ENCODE data around the gene UHRF1.
"Not testable (repeated sequence)": the region's sequence is repeated elsewhere in the genome, so short reads cannot be mapped to it uniquely, and the experiment has no call there.

UHRF1 gene

DNA sequence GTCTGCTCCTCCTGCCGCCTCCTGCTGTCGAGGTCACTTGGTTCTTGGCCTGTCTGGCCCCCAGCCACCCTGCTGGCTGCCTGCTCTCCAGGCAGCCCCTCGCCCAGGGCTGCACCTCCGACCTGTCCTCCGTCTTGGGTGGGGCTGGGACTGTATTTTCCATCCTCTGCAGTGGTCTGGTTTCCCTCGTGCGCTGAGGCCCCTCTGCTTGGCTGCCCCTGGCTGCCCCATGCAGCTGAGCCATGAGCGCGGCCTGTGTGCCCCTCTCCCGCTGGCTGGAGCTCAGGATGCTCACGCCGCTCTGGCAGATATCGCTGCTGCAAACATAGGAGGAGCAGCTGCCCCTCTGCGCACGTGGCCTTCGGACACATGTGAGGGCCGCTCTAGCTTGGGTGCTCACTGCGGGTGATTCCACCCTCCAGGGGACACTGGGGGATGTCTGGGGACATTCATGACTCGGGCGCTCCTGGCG lies 14.0 kb downstream of the UHRF1 start:
- in situ Hi-C loops (cut with MboI; ENCODE audit: low pct_unique_long_range_greater_than_20kb, low sequenced_read_pairs) = no loop called here
- DNase-seq = no peak

DNA sequence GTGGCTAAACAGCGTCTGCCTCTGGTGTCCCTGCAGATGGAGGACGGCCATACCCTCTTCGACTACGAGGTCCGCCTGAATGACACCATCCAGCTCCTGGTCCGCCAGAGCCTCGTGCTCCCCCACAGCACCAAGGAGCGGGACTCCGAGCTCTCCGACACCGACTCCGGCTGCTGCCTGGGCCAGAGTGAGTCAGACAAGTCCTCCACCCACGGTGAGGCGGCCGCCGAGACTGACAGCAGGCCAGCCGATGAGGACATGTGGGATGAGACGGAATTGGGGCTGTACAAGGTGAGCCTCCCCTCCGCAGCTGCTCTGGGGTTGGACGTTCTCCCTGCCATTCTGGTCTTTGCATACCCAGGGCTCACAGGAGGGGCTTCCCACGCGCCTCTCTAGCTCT lies 19.9 kb downstream of the UHRF1 start:
- in situ Hi-C loops (cut with MboI; ENCODE audit: low pct_unique_long_range_greater_than_20kb, low sequenced_read_pairs) = no loop called here
- DNase-seq = no peak

DNA sequence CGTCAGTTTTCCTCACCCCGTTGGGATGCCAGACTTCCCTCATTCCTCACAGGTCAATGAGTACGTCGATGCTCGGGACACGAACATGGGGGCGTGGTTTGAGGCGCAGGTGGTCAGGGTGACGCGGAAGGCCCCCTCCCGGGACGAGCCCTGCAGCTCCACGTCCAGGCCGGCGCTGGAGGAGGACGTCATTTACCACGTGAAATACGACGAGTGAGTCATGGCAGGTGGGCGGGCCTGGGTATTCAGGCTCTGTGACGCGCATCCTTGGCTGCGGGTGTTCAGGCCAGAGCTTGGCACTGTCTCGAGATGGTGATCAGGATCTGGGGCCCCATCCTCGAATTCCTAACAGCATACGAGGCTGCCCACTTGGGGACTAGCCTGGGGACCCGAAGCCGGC lies 21.4 kb downstream of the UHRF1 start:
- DNase-seq = no peak
- in situ Hi-C loops (cut with MboI; ENCODE audit: low pct_unique_long_range_greater_than_20kb, low sequenced_read_pairs) = no loop called here

DNA sequence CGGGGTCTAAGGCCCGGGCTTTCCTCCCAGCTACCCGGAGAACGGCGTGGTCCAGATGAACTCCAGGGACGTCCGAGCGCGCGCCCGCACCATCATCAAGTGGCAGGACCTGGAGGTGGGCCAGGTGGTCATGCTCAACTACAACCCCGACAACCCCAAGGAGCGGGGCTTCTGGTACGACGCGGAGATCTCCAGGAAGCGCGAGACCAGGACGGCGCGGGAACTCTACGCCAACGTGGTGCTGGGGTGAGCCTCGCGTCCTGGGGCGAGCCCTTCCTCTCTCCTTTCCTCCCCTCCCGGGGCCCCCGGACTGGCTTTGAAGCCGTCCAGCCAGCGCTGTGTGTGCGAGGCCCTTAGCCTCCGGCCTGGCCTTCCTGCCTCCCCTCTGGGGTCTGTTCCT lies 23.4 kb downstream of the UHRF1 start:
- no peak for DNase-seq
- in situ Hi-C loops (cut with MboI; ENCODE audit: low pct_unique_long_range_greater_than_20kb, low sequenced_read_pairs) = no loop called here

- DNase-seq = peak; percentile 23
- in situ Hi-C loops (cut with MboI; ENCODE audit: low pct_unique_long_range_greater_than_20kb, low sequenced_read_pairs) = no loop called here
Observed at GRCh38 chr19:4933528-4933927, 24.2 kb downstream of the UHRF1 start.

GRCh38 chr19:4935444-4935843 lies 26.1 kb downstream of the UHRF1 start:
- in situ Hi-C loops (cut with MboI; ENCODE audit: low pct_unique_long_range_greater_than_20kb, low sequenced_read_pairs) = no loop called here
- no peak for DNase-seq

GRCh38 chr19:4937060-4937459 lies 27.8 kb downstream of the UHRF1 start:
- DNase-seq = no peak
- in situ Hi-C loops (cut with MboI; ENCODE audit: low pct_unique_long_range_greater_than_20kb, low sequenced_read_pairs) = no loop called here

DNA sequence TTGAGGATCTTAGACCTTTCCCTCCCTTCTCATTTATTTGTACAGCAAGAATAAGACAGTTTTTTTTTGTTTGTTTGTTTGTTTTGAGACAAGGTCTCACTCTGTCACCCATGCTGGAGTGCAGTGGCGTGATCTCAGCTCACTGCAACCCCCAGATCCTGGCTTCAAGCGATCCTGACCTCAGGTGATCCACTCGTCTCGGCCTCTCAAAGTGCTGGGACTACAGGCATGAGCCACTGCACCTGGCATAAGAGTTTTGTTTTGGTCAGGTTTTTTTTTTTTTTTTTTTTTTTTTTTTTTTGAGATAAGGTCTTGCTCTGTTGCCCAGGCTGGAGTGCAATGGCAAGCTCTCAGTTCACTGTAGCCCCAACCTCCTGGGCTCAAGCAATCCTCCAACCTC lies 29.2 kb downstream of the UHRF1 start:
- DNase-seq; in situ Hi-C loops (cut with MboI; ENCODE audit: low pct_unique_long_range_greater_than_20kb, low sequenced_read_pairs): not testable (repeated sequence)

DNA sequence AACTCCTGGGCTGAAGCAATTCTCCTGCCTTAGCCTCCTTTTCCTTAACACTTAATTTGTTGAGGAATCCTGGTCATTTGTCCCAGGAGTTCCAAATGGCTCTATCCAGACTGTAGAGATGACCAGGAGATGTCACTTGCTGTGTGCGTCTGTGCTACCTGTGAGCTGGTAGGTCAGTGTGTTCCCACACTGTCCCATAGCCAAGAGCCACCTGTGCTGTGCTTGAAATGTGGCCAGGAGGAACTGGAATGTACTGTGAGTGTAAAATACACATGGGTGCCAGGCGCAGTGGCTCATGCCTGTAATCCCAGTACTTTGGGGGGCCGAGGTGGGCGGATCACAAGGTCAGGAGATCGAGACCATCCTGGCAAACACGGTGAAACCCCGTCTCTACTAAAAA lies 30.2 kb downstream of the UHRF1 start:
- DNase-seq = no peak
- in situ Hi-C loops (cut with MboI; ENCODE audit: low pct_unique_long_range_greater_than_20kb, low sequenced_read_pairs) = no loop called here

GRCh38 chr19:4941638-4942169 lies 32.4 kb downstream of the UHRF1 start:
- not testable (repeated sequence) for DNase-seq

GRCh38 chr19:4950650-4951049 lies 41.3 kb downstream of the UHRF1 start:
- DNase-seq; in situ Hi-C loops (cut with MboI; ENCODE audit: low pct_unique_long_range_greater_than_20kb, low sequenced_read_pairs): not testable (repeated sequence)

More at GRCh38 chr19:4941638-4942169, 32.4 kb downstream of the UHRF1 start:
- in situ Hi-C loops (cut with MboI; ENCODE audit: low pct_unique_long_range_greater_than_20kb, low sequenced_read_pairs) = not testable (repeated sequence)

DNA sequence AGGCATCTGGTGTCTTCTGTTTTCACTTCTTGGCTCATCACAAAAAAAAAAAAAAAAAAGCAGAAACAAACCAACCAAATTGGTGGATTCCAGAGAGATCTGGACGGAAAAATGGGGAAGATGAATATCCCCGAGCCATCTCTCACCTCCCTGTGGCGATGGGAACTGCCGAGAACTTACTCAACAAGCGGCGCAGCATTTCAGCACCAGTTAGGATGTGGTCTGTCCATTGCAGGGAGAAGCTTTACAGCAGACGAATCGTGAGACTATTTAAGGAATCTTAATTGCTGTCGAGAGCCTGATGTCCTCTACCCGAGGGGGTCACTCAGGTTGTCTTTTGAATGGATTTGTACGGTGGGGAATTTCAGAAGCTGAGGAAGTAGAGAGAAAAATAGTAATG lies 42.4 kb downstream of the UHRF1 start:
- no peak for DNase-seq
- in situ Hi-C loops (cut with MboI; ENCODE audit: low pct_unique_long_range_greater_than_20kb, low sequenced_read_pairs) = no loop called here

- no peak for DNase-seq
- in situ Hi-C loops (cut with MboI; ENCODE audit: low pct_unique_long_range_greater_than_20kb, low sequenced_read_pairs) = no loop called here
Observed at GRCh38 chr19:4952945-4953344, 43.6 kb downstream of the UHRF1 start.

- in situ Hi-C loops (cut with MboI; ENCODE audit: low pct_unique_long_range_greater_than_20kb, low sequenced_read_pairs); DNase-seq: not testable (repeated sequence)
Observed at GRCh38 chr19:4954320-4955149, 45.2 kb downstream of the UHRF1 start.

- no peak for DNase-seq
- in situ Hi-C loops (cut with MboI; ENCODE audit: low pct_unique_long_range_greater_than_20kb, low sequenced_read_pairs) = no loop called here
Observed at GRCh38 chr19:4955274-4955673, 46.0 kb downstream of the UHRF1 start.

- no peak for DNase-seq
- in situ Hi-C loops (cut with MboI; ENCODE audit: low pct_unique_long_range_greater_than_20kb, low sequenced_read_pairs) = no loop called here
Observed at GRCh38 chr19:4957981-4958380, 48.7 kb downstream of the UHRF1 start.

GRCh38 chr19:4962085-4962619 lies 52.9 kb downstream of the UHRF1 start:
- DNase-seq = no peak
- in situ Hi-C loops (cut with MboI; ENCODE audit: low pct_unique_long_range_greater_than_20kb, low sequenced_read_pairs) = no loop called here

GRCh38 chr19:4965061-4965460 lies 55.8 kb downstream of the UHRF1 start:
- DNase-seq = no peak
- in situ Hi-C loops (cut with MboI; ENCODE audit: low pct_unique_long_range_greater_than_20kb, low sequenced_read_pairs) = no loop called here

DNA sequence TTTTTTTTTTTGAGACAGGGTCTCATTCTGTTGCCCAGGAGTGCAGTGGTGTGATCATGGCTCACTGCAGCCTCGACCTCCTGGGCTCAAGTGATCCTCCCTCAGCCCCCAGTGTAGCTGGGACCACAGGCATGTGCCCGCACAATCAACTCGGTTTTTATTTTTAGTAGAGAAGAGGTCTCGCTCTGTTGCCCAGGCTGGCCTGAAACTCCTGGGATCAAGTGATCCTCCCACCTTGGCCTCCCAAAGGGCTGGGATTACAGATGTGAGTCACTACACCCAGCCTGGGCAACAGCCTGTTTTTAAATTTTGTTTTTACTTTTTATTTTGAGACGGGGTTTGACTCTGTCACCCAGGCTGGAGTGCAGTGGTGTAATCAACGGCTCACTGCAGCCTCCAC lies 57.3 kb downstream of the UHRF1 start:
- no peak for DNase-seq
- in situ Hi-C loops (cut with MboI; ENCODE audit: low pct_unique_long_range_greater_than_20kb, low sequenced_read_pairs) = no loop called here

GRCh38 chr19:4967738-4968461 lies 58.6 kb downstream of the UHRF1 start:
- no peak for DNase-seq
- in situ Hi-C loops (cut with MboI; ENCODE audit: low pct_unique_long_range_greater_than_20kb, low sequenced_read_pairs) = no loop called here

Data from KBM-7 (cell line).